PFSK-1 (cell line): ENCODE data around the gene GYG2.

Experiments used
- POLR2AphosphoS5 ChIP-seq: IDR thresholded peaks from 2 replicates; pipeline ENCODE4 v1.6.1; 2012; ENCODE audit warnings: low read depth, mild to moderate bottlenecking, control low read depth, low read length, moderate library complexity
- REST ChIP-seq, 2 experiments: IDR thresholded peaks; 2 replicates each; pipeline versions ENCODE4 v1.6.1 to v1.8.0; 2011 to 2012; ENCODE audit warnings: low read depth in 2 of 2, low read length in 2 of 2, control low read depth in 1 of 2, inconsistent platforms in 1 of 2, mild to moderate bottlenecking in 1 of 2, moderate library complexity in 1 of 2; ENCODE audit not compliant: insufficient read depth in 1 of 2
- TAF1 ChIP-seq: IDR thresholded peaks from 2 replicates; pipeline ENCODE4 v1.6.1; 2012; ENCODE audit warnings: low read length, control low read depth, borderline replicate concordance; ENCODE audit not compliant: insufficient read depth

GRCh38 chrX:2872671-2873277 is 44.0 kb downstream of the GYG2 start:
- TF ChIP-seq POLR2AphosphoS5, result no peak
- no peak for TF ChIP-seq TAF1
- no peak for TF ChIP-seq REST (IDR thresholded peaks at IDR 0.05; ENCODE audit: insufficient read depth in 1 of 2, low read depth in 2 of 2, low read length in 2 of 2)
